IMR-90 (cell line): ENCODE data around the gene SHROOM3. TPM values are rescaled to one million over a fixed set of nuclear protein-coding genes. Genes with fewer than 3 reads are reported as not detected.

Source experiments
- ATAC-seq: fragments of 200-7000 bp; cut with Tn5 transposase; 2 replicates; pipeline ENCODE4 v1.9.1; 2020; ENCODE audit warnings: low read depth, mild to moderate bottlenecking, moderate library complexity
- BruUV-seq: library from RNA; stranded (reverse); fragments of 400-500 nt; replicated peaks from 2 replicates; lab custom pipeline; 2021; lab: Mats Ljungman, UMichigan
- CTCF ChIA-PET: fragments of 300-600 bp; formaldehyde crosslinking; extraction: SDS; loops from one replicate; lab custom pipeline; 2021; ENCODE audit warnings: antibody characterized with exemption; lab: Yijun Ruan, JAX
- POLR2A ChIA-PET: fragments of 300-600 bp; sonication (Branson Sonifier 250); formaldehyde crosslinking; loops from one replicate; lab custom pipeline; 2022; ENCODE audit warnings: antibody characterized with exemption; ENCODE audit not compliant: unreplicated experiment; lab: Charles Lee
- DNase-seq: peaks from one replicate; pipeline ENCODE4 v3.0.0; 2013
- H2AFZ ChIP-seq: replicated peaks from 2 replicates; pipeline ENCODE3; 2013; ENCODE audit warnings: low read length, mild to moderate bottlenecking; ENCODE audit not compliant: poor library complexity
- H2AK5ac ChIP-seq: 2 replicates; pipeline ENCODE4 v1.6.1; 2013; ENCODE audit warnings: low read depth, low read length, inconsistent platforms
- H2AK9ac ChIP-seq: replicated peaks from 2 replicates; pipeline ENCODE3; 2013; ENCODE audit warnings: mild to moderate bottlenecking, low read depth, low read length, moderate library complexity; ENCODE audit not compliant: poor library complexity
- H2BK120ac ChIP-seq: 2 replicates; pipeline ENCODE4 v1.6.1; 2013; ENCODE audit warnings: low read depth, low read length, inconsistent platforms
- H2BK15ac ChIP-seq: 3 replicates; pipeline ENCODE4 v1.6.1; 2013; ENCODE audit warnings: low read depth, low read length, inconsistent platforms
- H2BK20ac ChIP-seq: 2 replicates; pipeline ENCODE4 v1.6.1; 2013; ENCODE audit warnings: low read depth, mild to moderate bottlenecking, inconsistent platforms, low read length, moderate library complexity
- H2BK5ac ChIP-seq: 2 replicates; pipeline ENCODE4 v1.6.1; 2013; ENCODE audit warnings: mild to moderate bottlenecking, low read depth, low read length, inconsistent platforms; ENCODE audit not compliant: poor library complexity, severe bottlenecking
- H3K14ac ChIP-seq: replicated peaks from 2 replicates; pipeline ENCODE4 v1.6.1; 2013; ENCODE audit warnings: low read depth, low read length, inconsistent platforms
- H3K18ac ChIP-seq: 2 replicates; pipeline ENCODE4 v1.6.1; 2013; ENCODE audit warnings: low read depth, low read length, control low read depth
- H3K23ac ChIP-seq: 2 replicates; pipeline ENCODE4 v1.6.1; 2013; ENCODE audit warnings: low read depth, low read length, inconsistent platforms
- H3K27ac ChIP-seq: 2 replicates; pipeline ENCODE4 v1.5.1; 2013; ENCODE audit warnings: mild to moderate bottlenecking, control low read depth, low read length; ENCODE audit not compliant: insufficient read depth
- H3K27me3 ChIP-seq: 2 replicates; pipeline ENCODE4 v1.6.1; 2013; ENCODE audit warnings: low read length; ENCODE audit not compliant: control insufficient read depth, insufficient read depth
- H3K36me3 ChIP-seq: 2 replicates; pipeline ENCODE4 v1.6.1; 2013; ENCODE audit warnings: low read length, mixed read lengths; ENCODE audit not compliant: control insufficient read depth, insufficient read depth
- H3K4ac ChIP-seq: 2 replicates; pipeline ENCODE4 v1.6.1; 2013; ENCODE audit warnings: low read depth, low read length, inconsistent platforms
- H3K4me1 ChIP-seq: 2 replicates; pipeline ENCODE4 v1.6.1; 2013; ENCODE audit warnings: low read length, mixed read lengths; ENCODE audit not compliant: control insufficient read depth, insufficient read depth
- H3K4me2 ChIP-seq: 2 replicates; pipeline ENCODE4 v1.6.1; 2013; ENCODE audit warnings: low read depth, mild to moderate bottlenecking, control low read depth, low read length, moderate library complexity
- H3K4me3 ChIP-seq: 2 replicates; pipeline ENCODE4 v1.5.1; 2013; ENCODE audit warnings: low read depth, mild to moderate bottlenecking, control low read depth, low read length, moderate library complexity; ENCODE audit not compliant: insufficient read depth
- H3K56ac ChIP-seq: 2 replicates; pipeline ENCODE4 v1.6.1; 2013; ENCODE audit warnings: low read length, inconsistent platforms; ENCODE audit not compliant: insufficient read depth; ENCODE audit errors: extremely low read depth
- H3K79me1 ChIP-seq, 2 experiments: 2 replicates each; pipeline ENCODE4 v1.6.1; 2013; ENCODE audit warnings: low read length in 2 of 2, inconsistent platforms in 1 of 2, low read depth in 1 of 2
- H3K9ac ChIP-seq: 2 replicates; pipeline ENCODE4 v1.6.1; 2013; ENCODE audit warnings: low read depth, low read length, control low read depth
- H3K9me1 ChIP-seq: 2 replicates; pipeline ENCODE4 v1.6.1; 2013; ENCODE audit warnings: low read length, inconsistent platforms; ENCODE audit not compliant: insufficient read depth
- H3K9me3 ChIP-seq: 2 replicates; pipeline ENCODE4 v1.6.1; 2013; ENCODE audit warnings: low read length; ENCODE audit not compliant: control insufficient read depth, insufficient read depth
- H4K20me1 ChIP-seq: 2 replicates; pipeline ENCODE4 v1.6.1; 2013; ENCODE audit warnings: low read length, inconsistent platforms; ENCODE audit not compliant: insufficient read depth
- H4K5ac ChIP-seq: 2 replicates; pipeline ENCODE4 v1.6.1; 2013; ENCODE audit warnings: mild to moderate bottlenecking, low read depth, low read length, control low read depth
- H4K8ac ChIP-seq, 2 experiments: 2 replicates each; pipeline ENCODE4 v1.6.1; 2013; ENCODE audit warnings: low read depth in 2 of 2, low read length in 2 of 2, control low read depth in 1 of 2, inconsistent platforms in 1 of 2
- H4K91ac ChIP-seq: 2 replicates; pipeline ENCODE4 v1.6.1; 2013; ENCODE audit warnings: low read depth, low read length, inconsistent platforms; ENCODE audit not compliant: insufficient read depth
- CEBPB ChIP-seq: IDR thresholded peaks from 2 replicates; pipeline ENCODE4 v1.6.1; 2012; ENCODE audit warnings: low read depth, low read length, improper control_type of control experiment
- MXI1 ChIP-seq: IDR thresholded peaks from 2 replicates; pipeline ENCODE4 v1.6.1; 2012; ENCODE audit warnings: low read depth, mild to moderate bottlenecking, low read length, moderate library complexity, borderline replicate concordance
- SMC3 ChIP-seq: fragments of 150-350 bp; IDR thresholded peaks from 2 replicates; pipeline ENCODE4 v1.6.1; 2016; ENCODE audit warnings: low read depth, mild to moderate bottlenecking, antibody characterized with exemption, low read length, moderate library complexity
- WGBS, 2 experiments: methylation state at CpG; one replicate each; pipeline versions ENCODE4 v1.1.5 to v1.1.7; 2013; ENCODE audit warnings: missing lambda C conversion rate in 2 of 2; ENCODE audit not compliant: insufficient read length in 1 of 2; ENCODE audit errors: extremely low coverage in 2 of 2; 5-methylcytosine and 5-hydroxymethylcytosine counted together
- dilution Hi-C: fragments of 300-500 bp; cut with HindIII; formaldehyde crosslinking; loops from one replicate; pipeline ENCODE4 v1.14.3; 2018; ENCODE audit warnings: low sequenced_read_pairs; ENCODE audit not compliant: unreplicated experiment
- in situ Hi-C: fragments of 300-500 bp; cut with MboI; formaldehyde crosslinking; loops from 3 replicates; pipeline ENCODE4 v1.14.3; 2019; ENCODE audit warnings: low sequenced_read_pairs, inconsistent platforms, mixed read lengths
- intact Hi-C: fragments of 100-400 bp; cut with micrococcal nuclease; formaldehyde crosslinking; loops from 2 replicates; pipeline ENCODE4 v1.10.0; 2022
- polyA plus RNA-seq, 3 experiments: library from polyadenylated mRNA; depleted of rRNA; stranded (reverse); fragments of >200 nt; gene quantifications; 2 replicates each; pipeline ENCODE4 v1.2.3, GENCODE V29; 2012; ENCODE audit warnings: low replicate concordance in 1 of 3
- total RNA-seq: library from RNA; depleted of rRNA; stranded (reverse); fragments of >200 nt; gene quantifications from 2 replicates; pipeline ENCODE4 v1.2.3, GENCODE V29; 2012

SHROOM3 gene
- total and polyA plus RNA-seq, 2 of the 4 experiments (the other 2 are of a cell fraction): 10.8 to 19.5 TPM

GRCh38 chr4:76494243-76494642 lies 59.2 kb downstream of the SHROOM3 start:
- Histone ChIP-seq H2BK5ac (no peak overlapping the region), H2BK120ac (no peak overlapping the region), H3K4me3 (no peak overlapping the region), H3K4me2 (no peak overlapping the region), H4K5ac (no peak overlapping the region), H3K9me1 (no peaks in the 10 kb centered on the region), H2BK20ac (no peak overlapping the region), H3K18ac (no peak overlapping the region), H4K20me1 (no peaks in the 10 kb centered on the region), H4K91ac (no peak overlapping the region), H3K4me1 (peaks cover 2% of the 10 kb centered on the region; the same call in 1 of the 2 replicates), H3K27ac (no peak overlapping the region), H3K36me3 (no peaks in the 10 kb centered on the region), H2BK15ac (no peak overlapping the region), H2AK9ac (no peak overlapping the region), H3K79me1 (no peaks in the 10 kb centered on the region), H3K9me3 (no peaks in the 10 kb centered on the region; the same call in 1 of the 2 replicates), H2AK5ac (no peak overlapping the region), H3K23ac (no peak overlapping the region), H3K56ac (no peak overlapping the region), H4K8ac (no peak overlapping the region), H3K27me3 (peaks cover 16% of the 10 kb centered on the region), H2AFZ (no peak overlapping the region), H3K4ac (no peak overlapping the region), H3K14ac (no peak overlapping the region), H3K9ac (no peak overlapping the region)
- DNase-seq: no peak
- dilution Hi-C loops: no loop called here
- WGBS, 2 experiments: no CpG with 5 or more reads among the region's 5 CpGs
- in situ Hi-C loops: no loop called here
- intact Hi-C loops: no loop called here
- peak; percentile 53 for ATAC-seq
- no TSS peak for BruUV-seq
- CTCF ChIA-PET: no interaction called here
- TF ChIP-seq MXI1 (no peak), CEBPB (no peak), SMC3 (no peak)
- POLR2A ChIA-PET: interaction anchor here (0.6 kb wide), 1 partner anchor 96 kb away, joined by 12 read pairs; no protein-coding TSS in a partner anchor
